Activated T-helper 9 cell treated with anti-CD3 and anti-CD28 coated beads, Interleukin-2, amount 50 U/mL, for 16 hours (primary cell): ENCODE data around the gene MRPS2.
"Not testable (repeated sequence)": the region's sequence is repeated elsewhere in the genome, so short reads cannot be mapped to it uniquely, and the experiment has no call there.

Experiments used
- DNase-seq: peaks from one replicate; pipeline ENCODE4 v3.0.0-alpha.2; 2020; ENCODE audit warnings: low read depth

The MRPS2 gene

GRCh38 chr9:135514342-135515082 is 14.0 kb downstream of the MRPS2 start:
- DNase-seq: no peak

- no peak for DNase-seq
Observed at GRCh38 chr9:135515083-135515951, 14.8 kb downstream of the MRPS2 start.

- DNase-seq: no peak
Observed at GRCh38 chr9:135516132-135516860, 15.8 kb downstream of the MRPS2 start.

GRCh38 chr9:135517407-135517822 is 16.9 kb downstream of the MRPS2 start:
- no peak for DNase-seq

GRCh38 chr9:135519179-135519971 is 18.9 kb downstream of the MRPS2 start:
- no peak for DNase-seq

- DNase-seq: no peak
Observed at GRCh38 chr9:135520916-135521607, 20.6 kb downstream of the MRPS2 start, which contains the start of gene LCN1. LCN1 (plus strand) TSS chr9:135521440; CDS start chr9:135521498, 58 bp downstream.

GRCh38 chr9:135521608-135522095 is 21.2 kb downstream of the MRPS2 start:
- DNase-seq: no peak

- DNase-seq: no peak
Observed at GRCh38 chr9:135522137-135522877, 21.8 kb downstream of the MRPS2 start.

GRCh38 chr9:135522931-135523330 is 22.4 kb downstream of the MRPS2 start:
- no peak for DNase-seq

- DNase-seq: no peak
Observed at GRCh38 chr9:135523521-135524129, 23.1 kb downstream of the MRPS2 start.

- DNase-seq: no peak
Observed at GRCh38 chr9:135524130-135524861, 23.8 kb downstream of the MRPS2 start.

GRCh38 chr9:135525241-135526088 is 25.0 kb downstream of the MRPS2 start:
- no peak for DNase-seq

GRCh38 chr9:135526089-135526729 is 25.7 kb downstream of the MRPS2 start:
- no peak for DNase-seq

GRCh38 chr9:135526730-135527571 is 26.5 kb downstream of the MRPS2 start:
- DNase-seq: no peak

GRCh38 chr9:135528842-135529435 is 28.5 kb downstream of the MRPS2 start:
- DNase-seq: not testable (repeated sequence)

- no peak for DNase-seq
Observed at GRCh38 chr9:135530146-135530545, 29.7 kb downstream of the MRPS2 start.
